ENCODE results near the gene MPND. TPM values are rescaled to one million over a fixed set of nuclear protein-coding genes. Genes with fewer than 3 reads are reported as not detected.

MPND gene
- total RNA-seq, 1 experiment from 2014 or later, result 7.2 TPM

- H3K9me3 Mint-ChIP-seq (ENCODE audit: unreplicated experiment), result no peaks in the 10 kb centered on the region
- POLR2A ChIA-PET, result interaction anchor here (0.8 to 1.4 kb wide), 2 partner anchors 12 to 27 kb away, joined by 4 read pairs; partner anchors contain the start of gene SH3GL1
- BruUV-seq (replicated peaks), result no TSS peak
- no peak for DNase-seq (ENCODE audit: unreplicated experiment)
- H3K36me3 Mint-ChIP-seq (ENCODE audit: insufficient read depth, unreplicated experiment), result peaks cover 38% of the 10 kb centered on the region
- H3K4me1 Mint-ChIP-seq (ENCODE audit: insufficient read depth, unreplicated experiment), result peaks cover 46% of the 10 kb centered on the region
- no peak for TF ChIP-seq CTCF (IDR thresholded peaks at IDR 0.05; ENCODE audit: unreplicated experiment)
- no peak overlapping the region for H3K27ac Mint-ChIP-seq (ENCODE audit: low read depth, unreplicated experiment)
- no peak overlapping the region for H3K4me3 Mint-ChIP-seq (ENCODE audit: unreplicated experiment)
- no peaks in the 10 kb centered on the region for H3K27me3 Mint-ChIP-seq (ENCODE audit: insufficient read depth, unreplicated experiment)
- intact Hi-C loops (cut with micrococcal nuclease), result no loop called here
- CTCF ChIA-PET, result no interaction called here
These were observed 29.6 kb downstream of the MPND start for GRCh38 chr19:4373013-4373367.

- peaks cover 34% of the 10 kb centered on the region for H3K36me3 Mint-ChIP-seq (ENCODE audit: insufficient read depth, unreplicated experiment)
- intact Hi-C loops (cut with micrococcal nuclease), result loop anchor here (1.0 kb wide), 1 partner anchor 25 kb away; no protein-coding TSS in a partner anchor
- BruUV-seq (replicated peaks), result no TSS peak
These were observed 30.5 kb downstream of the MPND start for GRCh38 chr19:4373601-4374497.

DNA sequence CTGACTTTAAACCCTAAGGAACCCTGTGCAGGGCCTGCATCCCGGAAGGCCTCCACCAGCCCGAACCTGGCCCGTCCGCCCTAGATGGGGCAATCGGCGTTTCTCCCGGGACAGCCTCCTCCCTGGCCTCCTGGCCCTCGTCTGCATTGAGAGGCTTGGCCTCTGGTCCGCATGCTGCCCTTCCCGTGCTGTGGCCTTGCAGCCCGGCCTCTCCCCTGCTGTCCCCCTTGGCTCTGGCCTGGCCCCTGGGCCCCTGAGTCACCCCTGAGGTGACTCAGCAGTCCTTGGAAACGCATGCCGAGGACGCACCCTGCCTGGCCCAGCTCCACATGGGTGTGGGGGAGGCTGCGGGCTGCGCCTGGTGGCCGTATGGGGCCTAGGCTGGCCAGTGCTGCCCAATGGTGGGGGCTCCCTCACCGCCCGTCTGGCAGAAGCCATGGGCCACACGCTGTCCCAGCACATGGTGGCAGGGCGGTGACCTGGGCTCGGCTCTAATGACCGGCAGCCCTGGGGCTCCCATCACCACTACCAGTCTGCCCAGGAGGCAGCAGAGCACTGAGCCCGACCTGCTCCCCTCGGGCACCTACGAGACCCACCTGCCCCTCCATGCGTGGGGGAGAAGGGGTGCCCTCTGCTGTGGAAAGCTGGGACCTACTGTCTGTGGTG is 31.3 kb downstream of the MPND start:
- ChIA-PET POLR2A (interaction anchor here (0.6 to 7.9 kb wide), 15 partner anchors 14 to 1315 kb away, joined by 3 to 93 read pairs (median 4); partner anchors contain the start of genes CHAF1A, EEF2, HDGFL2 and MPND), CTCF (interaction anchor here (0.6 to 3.6 kb wide), 8 partner anchors 11 to 633 kb away, joined by 3 to 16 read pairs (median 5); partner anchors contain the start of gene SH3GL1)
- intact Hi-C loops (cut with micrococcal nuclease), result loop anchor here (1.0 kb wide), 1 partner anchor 25 kb away; no protein-coding TSS in a partner anchor

More at GRCh38 chr19:4373601-4374497, 30.5 kb downstream of the MPND start:
- Mint-ChIP-seq H3K4me1 (ENCODE audit: insufficient read depth, unreplicated experiment) (peaks cover 43% of the 10 kb centered on the region), H3K4me3 (ENCODE audit: unreplicated experiment) (peak overlapping the region; percentile 17), H3K9me3 (ENCODE audit: unreplicated experiment) (no peaks in the 10 kb centered on the region), H3K27ac (ENCODE audit: low read depth, unreplicated experiment) (peak overlapping the region; percentile 83), H3K27me3 (ENCODE audit: insufficient read depth, unreplicated experiment) (no peaks in the 10 kb centered on the region)
- TF ChIP-seq CTCF (IDR thresholded peaks at IDR 0.05; ENCODE audit: unreplicated experiment), result no peak
- no peak for DNase-seq (ENCODE audit: unreplicated experiment)
- CTCF ChIA-PET, result interaction anchor here (0.6 to 3.6 kb wide), 4 partner anchors 11 to 633 kb away, joined by 4 to 16 read pairs (median 6); partner anchors contain the start of gene SH3GL1
- POLR2A ChIA-PET, result interaction anchor here (0.6 to 7.9 kb wide), 9 partner anchors 13 to 1316 kb away, joined by 3 to 93 read pairs (median 4); partner anchors contain the start of genes CHAF1A, MPND, RPL36 and SH3GL1

More for the DNA sequence above, 31.3 kb downstream of the MPND start:
- Mint-ChIP-seq H3K9me3 (ENCODE audit: unreplicated experiment) (no peaks in the 10 kb centered on the region), H3K27me3 (ENCODE audit: insufficient read depth, unreplicated experiment) (no peaks in the 10 kb centered on the region), H3K4me3 (ENCODE audit: unreplicated experiment) (peak overlapping the region; percentile 66), H3K4me1 (ENCODE audit: insufficient read depth, unreplicated experiment) (peaks cover 48% of the 10 kb centered on the region), H3K27ac (ENCODE audit: low read depth, unreplicated experiment) (peak overlapping the region; percentile 83), H3K36me3 (ENCODE audit: insufficient read depth, unreplicated experiment) (peaks cover 36% of the 10 kb centered on the region)
- no peak for TF ChIP-seq CTCF (IDR thresholded peaks at IDR 0.05; ENCODE audit: unreplicated experiment)
- BruUV-seq (replicated peaks), result no TSS peak
- peak; percentile 96 for DNase-seq (ENCODE audit: unreplicated experiment)
